Loucy (cell line): Measurements from ENCODE around the gene MEIOSIN.

Source experiments
- H2AFZ ChIP-seq: fragments of 200-600 bp; sonication (generic); 2 replicates; pipeline ENCODE4 v1.6.0; 2016; ENCODE audit warnings: antibody characterized with exemption, mild to moderate bottlenecking, low read length, moderate library complexity
- H3F3A ChIP-seq: fragments of 200-600 bp; 2 replicates; pipeline ENCODE4 v1.6.0; 2016; ENCODE audit warnings: antibody characterized with exemption, low read depth, mild to moderate bottlenecking
- H3K27me3 ChIP-seq: fragments of 200-600 bp; sonication (generic); 2 replicates; pipeline ENCODE4 v1.6.1; 2014; ENCODE audit warnings: low read length, mild to moderate bottlenecking; ENCODE audit not compliant: insufficient read depth, poor library complexity, severe bottlenecking
- H3K36me3 ChIP-seq: fragments of 200-600 bp; sonication (generic); 2 replicates; pipeline ENCODE4 v1.6.1; 2016; ENCODE audit warnings: low read length; ENCODE audit not compliant: insufficient read depth
- H3K4me1 ChIP-seq: fragments of 200-600 bp; sonication (generic); 2 replicates; pipeline ENCODE4 v1.5.1; 2014; ENCODE audit warnings: low read length, mild to moderate bottlenecking; ENCODE audit not compliant: insufficient read depth, poor library complexity, severe bottlenecking
- H3K4me2 ChIP-seq: fragments of 200-600 bp; sonication (generic); 2 replicates; pipeline ENCODE4 v1.6.0; 2014; ENCODE audit warnings: antibody characterized with exemption, low read length, low read depth, mild to moderate bottlenecking; ENCODE audit not compliant: poor library complexity, severe bottlenecking
- H3K4me3 ChIP-seq: fragments of 200-600 bp; sonication (generic); 2 replicates; pipeline ENCODE4 v1.5.1; 2014; ENCODE audit warnings: low read length, mild to moderate bottlenecking, mixed read lengths; ENCODE audit not compliant: poor library complexity, severe bottlenecking
- H3K79me2 ChIP-seq: fragments of 200-600 bp; sonication (generic); 2 replicates; pipeline ENCODE4 v1.6.1; 2014; ENCODE audit warnings: low read length; ENCODE audit not compliant: insufficient read depth
- H3K9ac ChIP-seq: fragments of 200-600 bp; sonication (generic); 2 replicates; pipeline ENCODE4 v1.6.0; 2014; ENCODE audit warnings: mild to moderate bottlenecking, low read depth, low read length, moderate library complexity; ENCODE audit not compliant: poor library complexity, severe bottlenecking
- H3K9me2 ChIP-seq: fragments of 200-600 bp; sonication (generic); replicated peaks from 2 replicates; pipeline ENCODE4 v1.6.1; 2016; ENCODE audit warnings: low read depth, low read length, mixed read lengths
- H3K9me3 ChIP-seq: fragments of 200-600 bp; sonication (generic); 2 replicates; pipeline ENCODE4 v1.6.1; 2014; ENCODE audit warnings: mild to moderate bottlenecking, antibody characterized with exemption, low read length, low read depth; ENCODE audit not compliant: insufficient read depth
- H4K20me1 ChIP-seq: fragments of 200-600 bp; sonication (generic); 2 replicates; pipeline ENCODE4 v1.6.0; 2014; ENCODE audit warnings: antibody characterized with exemption, low read length, mild to moderate bottlenecking; ENCODE audit not compliant: insufficient read depth, poor library complexity, severe bottlenecking
- EZH2phosphoT487 ChIP-seq: fragments of 200-600 bp; IDR thresholded peaks from 2 replicates; pipeline ENCODE4 v1.6.1; 2018; ENCODE audit warnings: antibody characterized with exemption, mild to moderate bottlenecking, moderate library complexity, borderline replicate concordance
- TF ChIP-seq, protein P1 (sequence below): fragments of 200-600 bp; sonication (generic); conservative IDR thresholded peaks from 2 replicates; pipeline ENCODE4 v1.5.1; 2014; ENCODE audit warnings: mild to moderate bottlenecking, antibody characterized with exemption, low read length

Gene MEIOSIN

GRCh38 chr19:45701676-45702075 lies 31.6 kb upstream of the MEIOSIN start:
- no peak overlapping the region for H3K4me3 ChIP-seq
- no peaks in the 10 kb centered on the region for H3K9me3 ChIP-seq
- no peak overlapping the region for H2AFZ ChIP-seq
- H3K27me3 ChIP-seq, result no peaks in the 10 kb centered on the region
- no peaks in the 10 kb centered on the region for H3K9me2 ChIP-seq
- no peaks in the 10 kb centered on the region for H4K20me1 ChIP-seq
- H3F3A ChIP-seq, result no peaks in the 10 kb centered on the region
- no peak overlapping the region for H3K4me2 ChIP-seq
- H3K4me1 ChIP-seq, result no peaks in the 10 kb centered on the region
- H3K36me3 ChIP-seq, result peaks cover 4% of the 10 kb centered on the region; the same call in 1 of the 2 replicates
- no peak overlapping the region for H3K9ac ChIP-seq
- H3K79me2 ChIP-seq, result no peaks in the 10 kb centered on the region
- TF ChIP-seq, protein P1, sequence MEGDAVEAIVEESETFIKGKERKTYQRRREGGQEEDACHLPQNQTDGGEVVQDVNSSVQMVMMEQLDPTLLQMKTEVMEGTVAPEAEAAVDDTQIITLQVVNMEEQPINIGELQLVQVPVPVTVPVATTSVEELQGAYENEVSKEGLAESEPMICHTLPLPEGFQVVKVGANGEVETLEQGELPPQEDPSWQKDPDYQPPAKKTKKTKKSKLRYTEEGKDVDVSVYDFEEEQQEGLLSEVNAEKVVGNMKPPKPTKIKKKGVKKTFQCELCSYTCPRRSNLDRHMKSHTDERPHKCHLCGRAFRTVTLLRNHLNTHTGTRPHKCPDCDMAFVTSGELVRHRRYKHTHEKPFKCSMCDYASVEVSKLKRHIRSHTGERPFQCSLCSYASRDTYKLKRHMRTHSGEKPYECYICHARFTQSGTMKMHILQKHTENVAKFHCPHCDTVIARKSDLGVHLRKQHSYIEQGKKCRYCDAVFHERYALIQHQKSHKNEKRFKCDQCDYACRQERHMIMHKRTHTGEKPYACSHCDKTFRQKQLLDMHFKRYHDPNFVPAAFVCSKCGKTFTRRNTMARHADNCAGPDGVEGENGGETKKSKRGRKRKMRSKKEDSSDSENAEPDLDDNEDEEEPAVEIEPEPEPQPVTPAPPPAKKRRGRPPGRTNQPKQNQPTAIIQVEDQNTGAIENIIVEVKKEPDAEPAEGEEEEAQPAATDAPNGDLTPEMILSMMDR, result no peak
- no peak for TF ChIP-seq EZH2phosphoT487

- H4K20me1 ChIP-seq, result no peaks in the 10 kb centered on the region
- no peak overlapping the region for H3K9ac ChIP-seq
- H3K4me3 ChIP-seq, result no peak overlapping the region
- peaks cover 4% of the 10 kb centered on the region; the same call in 1 of the 2 replicates for H3K36me3 ChIP-seq
- no peaks in the 10 kb centered on the region for H3K9me3 ChIP-seq
- no peak overlapping the region for H2AFZ ChIP-seq
- H3K9me2 ChIP-seq, result no peaks in the 10 kb centered on the region
- H3K4me2 ChIP-seq, result no peak overlapping the region
- H3K27me3 ChIP-seq, result no peaks in the 10 kb centered on the region
- H3K4me1 ChIP-seq, result no peaks in the 10 kb centered on the region
- TF ChIP-seq EZH2phosphoT487, result no peak
- TF ChIP-seq, protein P1, result no peak
- H3K79me2 ChIP-seq, result no peaks in the 10 kb centered on the region
- H3F3A ChIP-seq, result no peaks in the 10 kb centered on the region
These were observed 28.1 kb upstream of the MEIOSIN start for GRCh38 chr19:45705115-45705514.

- no peak for TF ChIP-seq EZH2phosphoT487
- TF ChIP-seq, protein P1, result no peak
- no peaks in the 10 kb centered on the region for H3K27me3 ChIP-seq
- H2AFZ ChIP-seq, result no peak overlapping the region
- H3K4me2 ChIP-seq, result no peak overlapping the region
- H3K4me1 ChIP-seq, result no peaks in the 10 kb centered on the region
- H3K4me3 ChIP-seq, result no peak overlapping the region
- no peaks in the 10 kb centered on the region for H3K9me3 ChIP-seq
- peaks cover 4% of the 10 kb centered on the region; the same call in 1 of the 2 replicates for H3K36me3 ChIP-seq
- no peaks in the 10 kb centered on the region for H3K79me2 ChIP-seq
- no peaks in the 10 kb centered on the region for H3K9me2 ChIP-seq
- H4K20me1 ChIP-seq, result no peaks in the 10 kb centered on the region
- no peak overlapping the region for H3K9ac ChIP-seq
- no peaks in the 10 kb centered on the region for H3F3A ChIP-seq
These were observed 27.4 kb upstream of the MEIOSIN start for GRCh38 chr19:45705710-45706415.
